HepG2 (cell line): ENCODE results near the gene SCAPER. TPM values are rescaled to one million over a fixed set of nuclear protein-coding genes. Genes with fewer than 3 reads are reported as not detected.

ENCODE experiments used
- BORCS8-MEF2B ChIP-seq: sonication (generic); formaldehyde crosslinking; IDR thresholded peaks from 2 replicates; pipeline ENCODE4 v1.8.0; 2022; ENCODE audit warnings: mild to moderate bottlenecking, missing genetic modification reagents
- HHEX ChIP-seq: IDR thresholded peaks from 2 replicates; pipeline ENCODE4 v1.6.1; 2016; ENCODE audit warnings: control low read depth
- KDM2A ChIP-seq: sonication (generic); formaldehyde crosslinking; IDR thresholded peaks from 2 replicates; pipeline ENCODE4 v1.4.0; 2020; ENCODE audit warnings: low read depth, missing genetic modification reagents, borderline replicate concordance
- MIXL1 ChIP-seq: IDR thresholded peaks from 2 replicates; pipeline ENCODE4 v1.6.1; 2016
- SKI ChIP-seq: fragments of 450-650 bp; IDR thresholded peaks from one replicate; pipeline ENCODE4 v1.6.1; 2018; ENCODE audit warnings: mild to moderate bottlenecking; ENCODE audit not compliant: partially characterized antibody
- THYN1 ChIP-seq: sonication (generic); formaldehyde crosslinking; IDR thresholded peaks from 2 replicates; pipeline ENCODE4 v1.8.1; 2023; ENCODE audit warnings: low read depth, mild to moderate bottlenecking, moderate library complexity, missing genetic modification reagents, borderline replicate concordance
- ZBED4 ChIP-seq: sonication (generic); formaldehyde crosslinking; IDR thresholded peaks from 2 replicates; pipeline ENCODE4 v1.4.0; 2020; ENCODE audit warnings: missing genetic modification reagents, borderline replicate concordance
- ZNF256 ChIP-seq: sonication (generic); formaldehyde crosslinking; conservative IDR thresholded peaks from 2 replicates; pipeline ENCODE4 v1.4.0; 2020; ENCODE audit warnings: missing genetic modification reagents
- polyA plus RNA-seq, 8 experiments: library from polyadenylated mRNA; depleted of rRNA in 3 of 8; stranded (reverse) in 7 of 8; unstranded in 1 of 8; fragments of >200 nt; fragmentation: Illumina TruSeq in 4 of 8; extraction: Trizol in 4 of 8; gene quantifications; 2 replicates each; pipeline versions ENCODE4 v1.2.1 to v1.2.3, GENCODE V29; 2011 to 2016; ENCODE audit warnings: low read depth in 4 of 8, missing spikeins in 1 of 8, mixed read lengths in 1 of 8; ENCODE audit not compliant: insufficient read depth in 1 of 8
- total RNA-seq, 5 experiments: library from RNA; depleted of rRNA; stranded (reverse); fragments of >200 nt; fragmentation: Illumina TruSeq; extraction: Trizol; gene quantifications; 2 replicates each; pipeline ENCODE4 v1.2.3, GENCODE V29; 2016; ENCODE audit warnings: low read depth in 1 of 5
- TF ChIP-seq, protein P1 (sequence below): sonication (generic); formaldehyde crosslinking; IDR thresholded peaks from 2 replicates; pipeline ENCODE4 v1.4.0; 2020; ENCODE audit warnings: mild to moderate bottlenecking, missing genetic modification reagents, borderline replicate concordance

SCAPER gene
- total and polyA plus RNA-seq, 2 of the 13 experiments (the other 11 are each of a cell fraction or from before 2014, with no cell fraction given), result 4.3 to 10.5 TPM

- TF ChIP-seq, protein P1, sequence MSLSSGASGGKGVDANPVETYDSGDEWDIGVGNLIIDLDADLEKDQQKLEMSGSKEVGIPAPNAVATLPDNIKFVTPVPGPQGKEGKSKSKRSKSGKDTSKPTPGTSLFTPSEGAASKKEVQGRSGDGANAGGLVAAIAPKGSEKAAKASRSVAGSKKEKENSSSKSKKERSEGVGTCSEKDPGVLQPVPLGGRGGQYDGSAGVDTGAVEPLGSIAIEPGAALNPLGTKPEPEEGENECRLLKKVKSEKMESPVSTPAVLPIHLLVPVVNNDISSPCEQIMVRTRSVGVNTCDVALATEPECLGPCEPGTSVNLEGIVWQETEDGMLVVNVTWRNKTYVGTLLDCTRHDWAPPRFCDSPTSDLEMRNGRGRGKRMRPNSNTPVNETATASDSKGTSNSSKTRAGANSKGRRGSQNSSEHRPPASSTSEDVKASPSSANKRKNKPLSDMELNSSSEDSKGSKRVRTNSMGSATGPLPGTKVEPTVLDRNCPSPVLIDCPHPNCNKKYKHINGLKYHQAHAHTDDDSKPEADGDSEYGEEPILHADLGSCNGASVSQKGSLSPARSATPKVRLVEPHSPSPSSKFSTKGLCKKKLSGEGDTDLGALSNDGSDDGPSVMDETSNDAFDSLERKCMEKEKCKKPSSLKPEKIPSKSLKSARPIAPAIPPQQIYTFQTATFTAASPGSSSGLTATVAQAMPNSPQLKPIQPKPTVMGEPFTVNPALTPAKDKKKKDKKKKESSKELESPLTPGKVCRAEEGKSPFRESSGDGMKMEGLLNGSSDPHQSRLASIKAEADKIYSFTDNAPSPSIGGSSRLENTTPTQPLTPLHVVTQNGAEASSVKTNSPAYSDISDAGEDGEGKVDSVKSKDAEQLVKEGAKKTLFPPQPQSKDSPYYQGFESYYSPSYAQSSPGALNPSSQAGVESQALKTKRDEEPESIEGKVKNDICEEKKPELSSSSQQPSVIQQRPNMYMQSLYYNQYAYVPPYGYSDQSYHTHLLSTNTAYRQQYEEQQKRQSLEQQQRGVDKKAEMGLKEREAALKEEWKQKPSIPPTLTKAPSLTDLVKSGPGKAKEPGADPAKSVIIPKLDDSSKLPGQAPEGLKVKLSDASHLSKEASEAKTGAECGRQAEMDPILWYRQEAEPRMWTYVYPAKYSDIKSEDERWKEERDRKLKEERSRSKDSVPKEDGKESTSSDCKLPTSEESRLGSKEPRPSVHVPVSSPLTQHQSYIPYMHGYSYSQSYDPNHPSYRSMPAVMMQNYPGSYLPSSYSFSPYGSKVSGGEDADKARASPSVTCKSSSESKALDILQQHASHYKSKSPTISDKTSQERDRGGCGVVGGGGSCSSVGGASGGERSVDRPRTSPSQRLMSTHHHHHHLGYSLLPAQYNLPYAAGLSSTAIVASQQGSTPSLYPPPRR (CRISPR knock-in tag), result no peak
- TF ChIP-seq ZNF256 (CRISPR knock-in tag), result no peak
- no peak for TF ChIP-seq HHEX (CRISPR knock-in tag)
- no peak for TF ChIP-seq MIXL1 (CRISPR knock-in tag)
- no peak for TF ChIP-seq KDM2A
- TF ChIP-seq THYN1 (CRISPR knock-in tag), result no peak
- TF ChIP-seq ZBED4 (CRISPR knock-in tag), result no peak
- TF ChIP-seq BORCS8-MEF2B (CRISPR knock-in tag), result no peak
- no peak for TF ChIP-seq SKI
Measured at GRCh38 chr15:76871930-76872329, 33.2 kb downstream of the SCAPER start (continued).
